Vagina (tissue), 2 donors: ENCODE results near the gene DLD.

Source experiments
- POLR2A ChIP-seq, 2 donors: fragments of 450-650 bp; IDR thresholded peaks; one replicate each; pipeline ENCODE4 v1.6.1; 2017; ENCODE audit warnings: antibody characterized with exemption in 2 of 2, mild to moderate bottlenecking in 2 of 2, moderate library complexity in 2 of 2
- POLR2AphosphoS5 ChIP-seq, 2 donors: sonication (generic); formaldehyde crosslinking; IDR thresholded peaks; one replicate each; pipeline ENCODE4 v1.9.0; 2017; ENCODE audit warnings: antibody characterized with exemption in 2 of 2, mild to moderate bottlenecking in 2 of 2, low read depth in 1 of 2; ENCODE audit not compliant: insufficient read depth in 1 of 2

- TF ChIP-seq POLR2AphosphoS5 (IDR thresholded peaks at IDR 0.05; ENCODE audit: insufficient read depth in 1 of 2, low read depth in 1 of 2) (no peak), POLR2A (IDR thresholded peaks at IDR 0.05) (no peak)
These were observed 16.2 kb upstream of the DLD start for GRCh38 chr7:107874605-107875446.
